GM18526 (cell line): ENCODE measurements around the gene CDH13.

Experiments used
- POLR2A ChIP-seq: IDR thresholded peaks from 3 replicates; pipeline ENCODE4 v1.6.1; 2011; ENCODE audit not compliant: insufficient read length; ENCODE audit errors: extremely low read depth

Gene CDH13

DNA sequence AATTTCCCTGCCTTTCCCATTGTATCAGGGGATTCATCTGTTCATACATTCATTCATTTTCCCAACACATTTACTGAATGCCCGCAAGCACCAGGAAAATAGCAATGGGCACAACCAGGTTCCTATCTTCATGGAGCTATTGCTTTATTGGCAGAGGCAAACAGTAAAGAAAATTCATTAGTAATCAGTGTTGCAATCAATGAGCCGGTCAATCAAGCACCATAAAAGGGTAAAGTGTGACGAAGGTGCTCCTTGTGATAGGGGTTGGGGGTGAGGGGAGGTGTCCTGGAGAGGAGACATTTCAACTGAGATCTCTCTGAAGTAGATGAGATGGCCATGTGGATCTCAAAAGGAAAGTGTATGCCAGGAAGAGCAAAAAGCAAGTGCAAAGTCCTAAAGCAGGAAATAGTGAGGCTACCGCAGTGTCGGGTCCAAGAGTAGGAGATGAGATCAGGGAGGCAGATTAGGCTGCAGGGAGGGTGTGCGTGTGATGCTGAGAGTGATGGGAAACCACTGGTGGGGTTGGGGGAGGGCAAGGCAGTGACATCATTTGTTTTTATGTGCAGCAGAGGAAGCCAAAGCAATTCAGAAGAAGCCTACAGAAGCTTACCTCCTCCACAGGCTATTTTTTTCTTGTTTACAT is 28.4 kb downstream of the CDH13 start:
- TF ChIP-seq POLR2A = no peak

DNA sequence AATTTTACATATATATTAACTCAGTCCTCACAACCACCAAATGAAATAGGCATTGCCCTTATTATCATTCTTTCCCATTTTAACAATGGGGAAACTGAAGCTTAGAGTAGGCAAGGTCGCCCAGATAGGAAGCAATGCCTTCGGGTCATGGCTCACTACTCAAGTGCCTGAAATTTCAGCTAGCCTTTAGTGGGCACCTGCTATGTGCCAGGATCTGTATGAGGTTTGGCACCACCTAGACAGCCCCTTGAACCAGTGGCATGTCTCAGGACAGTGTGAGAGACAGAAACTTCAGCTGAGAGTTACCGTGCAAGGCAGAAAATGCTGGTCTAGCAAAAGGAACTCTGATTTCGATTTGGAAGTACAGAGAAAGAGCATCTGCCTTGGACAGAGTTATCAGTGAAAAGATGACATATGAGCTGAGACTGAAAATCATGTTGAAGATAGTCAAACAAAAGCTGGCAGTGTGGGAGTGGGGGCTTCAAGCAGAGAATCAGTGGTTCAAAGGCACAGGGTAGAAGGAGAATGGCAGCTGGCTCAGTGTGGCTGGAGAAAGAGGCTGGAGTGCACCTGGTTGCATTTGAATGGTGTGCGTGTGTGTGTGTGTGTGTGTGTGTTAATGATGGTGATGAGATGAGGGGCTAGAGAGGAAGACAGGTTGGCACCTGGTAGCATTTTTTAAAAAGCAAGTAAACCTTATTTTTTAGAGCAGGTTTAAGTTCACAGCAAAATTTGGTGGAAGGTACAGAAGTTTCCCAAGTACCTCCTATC is 29.1 kb downstream of the CDH13 start:
- TF ChIP-seq POLR2A = no peak

DNA sequence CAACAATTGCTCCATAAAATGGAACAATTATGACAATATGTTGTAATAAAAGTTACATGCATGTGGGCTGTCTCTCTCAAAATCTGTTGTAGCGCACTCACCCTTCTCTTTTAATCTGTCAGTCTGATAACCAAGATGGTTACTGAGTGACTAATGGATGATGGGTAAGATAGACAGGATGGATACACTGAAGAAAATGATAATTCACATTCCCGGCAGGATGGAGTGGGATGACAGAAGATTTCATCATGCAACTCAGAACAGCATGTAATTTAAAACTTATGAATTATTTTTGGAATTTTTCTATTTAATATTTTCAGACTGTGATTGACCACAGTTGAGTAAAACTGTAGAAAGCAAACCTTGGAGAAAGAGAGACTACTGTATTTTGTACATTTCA is 30.5 kb downstream of the CDH13 start:
- TF ChIP-seq POLR2A = no peak

DNA sequence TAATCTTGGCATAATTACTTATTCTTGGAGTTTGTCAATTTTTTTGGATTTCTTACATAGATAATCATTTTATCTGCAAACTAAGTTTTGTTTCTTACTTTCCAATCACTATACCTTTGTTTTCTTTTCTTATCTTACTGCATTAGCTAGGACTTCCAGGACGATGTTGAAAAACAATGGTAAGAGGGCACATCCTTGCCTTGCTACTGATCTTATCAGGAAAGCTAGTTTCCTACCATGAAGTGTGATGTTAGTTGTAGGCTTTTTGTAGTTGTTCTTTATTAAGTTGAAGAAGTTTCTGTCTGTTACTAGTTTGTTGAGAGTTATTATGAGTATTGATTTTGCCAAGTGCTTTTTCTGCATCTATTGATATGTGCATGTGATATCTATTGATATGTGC is 31.0 kb downstream of the CDH13 start:
- TF ChIP-seq POLR2A = no peak

DNA sequence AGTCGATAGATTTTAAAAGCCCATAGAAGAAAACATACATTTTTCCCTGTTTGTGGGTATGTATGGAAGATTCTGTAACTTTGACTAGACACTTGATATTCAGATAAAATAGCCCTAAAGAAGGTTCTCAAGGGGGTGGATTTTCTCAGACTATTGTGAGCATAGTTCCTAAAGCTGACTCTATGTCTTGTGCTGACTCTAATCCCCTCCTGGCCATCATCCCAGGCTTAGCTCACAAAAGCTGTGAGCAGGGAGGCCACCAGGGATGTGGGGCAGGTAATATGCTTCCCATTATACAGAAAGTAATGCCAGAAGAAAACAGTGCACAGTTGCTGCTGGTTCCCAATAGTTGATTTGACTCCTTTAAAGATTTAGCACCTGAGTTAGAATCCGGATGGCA is 32.0 kb downstream of the CDH13 start:
- TF ChIP-seq POLR2A = no peak

DNA sequence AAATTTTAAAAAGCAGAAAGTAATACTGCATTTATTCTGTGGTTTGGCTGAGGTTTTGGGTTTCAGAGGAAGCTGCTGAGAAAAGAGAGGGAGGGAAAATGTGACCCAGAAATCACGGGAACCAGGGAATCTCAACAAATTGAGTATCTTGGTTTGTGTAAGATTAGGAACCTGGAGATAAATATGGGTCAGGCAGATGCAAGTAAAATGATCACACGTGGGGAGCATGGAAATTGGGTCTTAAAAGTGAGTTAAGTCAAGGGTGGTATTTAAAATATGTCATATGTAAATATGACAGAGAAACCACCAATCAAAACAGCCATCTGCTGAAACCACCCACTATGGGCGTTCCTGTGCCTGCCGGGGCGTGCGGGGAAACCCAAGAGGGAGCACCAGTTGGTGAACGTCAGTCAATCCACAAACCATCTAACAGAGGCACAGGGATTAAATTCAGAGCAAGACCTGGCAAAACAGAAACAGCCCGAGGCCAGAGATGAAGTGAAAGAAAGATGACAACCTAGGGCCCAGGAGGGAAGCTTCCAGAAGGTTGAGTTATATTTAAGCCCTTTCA is 33.4 kb downstream of the CDH13 start:
- no peak for TF ChIP-seq POLR2A

DNA sequence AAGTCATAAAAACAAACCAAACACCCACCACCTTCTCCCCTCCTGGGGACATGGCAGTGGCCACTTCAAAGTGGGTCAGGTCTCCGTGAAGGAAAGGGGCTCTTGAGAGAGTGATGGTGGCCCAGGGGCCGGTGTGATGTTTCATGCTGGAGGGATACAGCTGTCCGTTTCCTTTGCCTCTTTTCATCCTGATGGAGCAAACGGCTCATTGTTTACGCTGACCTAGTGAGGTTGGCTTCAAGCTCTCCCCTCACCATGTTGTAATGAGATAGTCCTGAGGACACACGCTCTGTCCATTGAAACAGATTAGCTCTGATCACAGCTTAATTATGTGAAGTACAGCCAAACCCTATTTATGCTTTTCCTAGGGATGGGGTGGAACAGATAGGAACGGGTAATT is 34.2 kb downstream of the CDH13 start:
- no peak for TF ChIP-seq POLR2A

DNA sequence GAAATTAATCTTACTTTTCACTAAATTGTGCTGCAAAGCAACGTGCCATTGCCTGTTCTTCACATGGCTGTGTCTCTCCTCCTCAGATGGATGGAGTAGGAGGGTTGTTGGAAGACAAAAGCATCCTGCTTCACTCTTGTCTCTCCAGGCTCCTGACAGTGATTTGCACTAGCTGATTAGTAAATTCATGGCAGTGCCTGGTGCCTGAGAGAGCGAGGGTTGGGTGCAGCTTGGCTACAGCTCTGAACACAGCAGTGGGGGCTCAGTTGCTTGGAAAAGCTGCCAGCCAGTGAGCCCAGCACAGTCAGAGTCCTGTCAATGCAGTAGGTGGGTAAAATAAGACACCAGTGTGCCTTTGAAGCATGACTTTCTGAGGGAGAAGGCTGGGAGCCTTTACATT is 37.4 kb downstream of the CDH13 start:
- TF ChIP-seq POLR2A = no peak

DNA sequence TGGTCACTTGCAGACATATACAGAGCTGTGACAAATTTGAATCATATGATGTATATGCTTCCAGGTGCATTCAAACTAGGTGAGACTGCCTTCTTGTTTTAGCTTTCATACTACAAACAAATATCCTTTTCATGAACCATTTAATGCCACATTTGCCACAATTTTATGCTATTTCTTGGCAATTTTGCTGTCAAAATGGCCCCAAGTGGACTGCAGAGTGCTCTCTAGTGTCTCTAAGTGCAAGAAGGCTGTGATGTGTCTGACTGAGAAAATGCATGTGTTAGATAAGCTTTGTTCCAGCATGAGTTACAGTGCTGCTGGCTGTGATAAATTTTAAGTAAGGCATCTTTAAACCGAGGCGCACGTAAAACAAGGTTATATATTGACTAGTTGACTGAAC is 38.3 kb downstream of the CDH13 start:
- TF ChIP-seq POLR2A = no peak

DNA sequence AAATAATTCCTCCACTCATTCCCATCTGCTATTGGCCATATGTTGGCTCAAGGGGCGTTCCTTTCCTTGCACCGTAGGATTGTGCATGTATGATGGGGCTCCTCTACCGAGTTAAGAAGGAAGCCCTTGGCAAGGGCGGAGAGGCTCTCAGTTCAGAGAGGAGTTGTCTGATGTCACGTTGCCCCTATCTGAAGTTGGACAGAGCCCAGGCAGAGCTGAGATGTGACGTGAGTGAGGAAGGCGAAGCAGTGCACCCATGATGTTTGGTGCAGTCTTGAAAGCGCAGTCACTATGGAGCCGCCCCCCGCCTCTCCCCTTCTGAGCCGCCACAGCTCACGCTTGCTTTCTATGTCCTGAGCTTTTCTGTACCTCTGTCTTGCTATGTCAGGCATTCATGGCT is 40.7 kb downstream of the CDH13 start:
- TF ChIP-seq POLR2A = no peak

DNA sequence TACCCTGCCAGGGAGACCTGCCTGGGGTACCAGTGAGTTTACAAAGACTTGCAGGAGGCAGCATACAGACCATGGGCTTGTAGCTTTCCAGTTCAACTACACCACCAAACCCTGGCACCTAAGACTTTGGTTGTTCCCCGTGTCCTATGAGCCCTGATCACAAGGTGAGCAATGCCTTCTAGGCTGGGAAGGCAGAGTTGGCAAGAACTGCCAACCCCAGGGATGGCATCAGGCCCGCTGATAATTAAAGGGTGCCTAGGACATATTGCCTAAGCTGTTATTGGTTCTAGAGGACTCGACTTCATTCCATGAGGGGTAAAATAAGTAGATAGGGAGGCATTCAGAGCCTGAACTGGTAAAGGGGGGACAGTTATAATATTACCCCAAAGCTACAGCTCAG is 41.3 kb downstream of the CDH13 start:
- no peak for TF ChIP-seq POLR2A

DNA sequence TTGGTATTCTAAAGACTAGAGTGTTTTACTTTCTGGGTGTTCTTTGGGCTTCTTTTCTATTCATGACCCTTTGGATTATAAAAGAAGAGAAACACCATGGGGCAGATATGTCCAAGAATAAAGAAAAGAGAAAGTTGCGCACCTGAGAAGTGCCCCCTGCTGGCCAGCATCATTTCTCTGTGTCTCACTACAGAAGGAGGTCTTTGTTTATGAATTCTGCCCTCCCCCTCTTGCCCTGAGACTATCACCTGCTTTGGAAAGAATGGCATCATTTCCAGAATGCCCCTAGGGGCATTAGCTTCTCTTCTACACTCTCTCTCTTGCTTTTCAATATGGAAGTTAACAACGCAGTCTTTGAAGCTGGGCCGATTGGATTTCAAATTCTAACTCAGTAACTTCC is 45.0 kb downstream of the CDH13 start:
- TF ChIP-seq POLR2A = no peak

DNA sequence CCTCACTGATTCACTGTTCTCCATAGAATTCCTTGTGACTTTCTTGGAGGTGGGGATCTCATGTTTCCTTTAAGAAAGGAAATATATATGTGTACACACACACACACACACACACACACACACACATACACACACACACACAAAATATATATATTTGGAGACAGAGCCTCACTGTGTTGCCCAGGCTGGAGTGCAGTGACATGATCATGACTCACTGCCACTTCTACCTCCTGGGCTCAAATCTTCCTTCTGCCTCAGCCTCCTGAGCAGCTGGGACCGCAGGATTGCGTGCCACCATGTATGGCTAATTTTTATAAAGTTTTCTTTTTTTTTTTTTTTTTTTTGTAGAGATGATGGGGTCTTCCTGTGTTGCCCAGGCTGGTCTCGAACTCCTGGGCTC is 45.9 kb downstream of the CDH13 start:
- TF ChIP-seq POLR2A = no peak

DNA sequence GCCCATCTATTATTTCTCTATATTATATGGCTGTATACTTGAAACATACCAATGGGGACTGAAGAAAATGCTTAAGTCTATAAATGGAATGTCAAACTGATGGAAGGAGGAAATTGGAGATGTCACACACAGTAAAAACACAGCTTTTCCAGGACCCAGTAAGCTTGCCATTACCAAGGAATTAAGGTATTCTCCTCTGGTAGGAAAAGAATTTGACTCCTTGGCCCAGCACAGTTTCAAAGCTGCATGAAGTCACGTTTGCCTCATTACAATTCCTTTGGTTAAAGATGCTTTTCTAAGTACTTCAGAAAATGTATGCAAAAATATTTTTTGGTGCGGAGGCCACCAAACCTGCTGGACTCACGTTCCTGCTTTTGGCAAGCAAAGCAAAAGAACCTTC is 48.5 kb downstream of the CDH13 start:
- no peak for TF ChIP-seq POLR2A

DNA sequence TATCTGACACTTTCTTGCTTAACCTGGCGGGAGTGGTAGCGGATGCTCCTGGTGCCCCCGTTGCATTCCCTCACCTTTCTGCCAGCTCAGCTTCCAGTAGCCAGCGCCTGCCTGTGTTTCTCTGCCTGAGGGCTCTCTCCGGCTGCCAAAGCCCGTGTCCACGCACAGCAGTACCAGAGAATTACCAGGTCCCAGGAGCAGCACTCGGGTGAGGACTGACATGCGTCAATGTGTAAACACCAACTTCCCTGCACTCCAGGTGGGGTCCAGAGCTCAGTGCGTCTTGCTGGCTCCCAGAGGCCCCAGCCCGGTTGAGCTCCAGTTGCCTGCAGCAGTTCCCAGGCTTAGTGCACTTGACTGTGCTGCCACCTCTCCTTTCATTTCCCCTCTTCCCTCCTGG is 54.8 kb downstream of the CDH13 start:
- TF ChIP-seq POLR2A = no peak

DNA sequence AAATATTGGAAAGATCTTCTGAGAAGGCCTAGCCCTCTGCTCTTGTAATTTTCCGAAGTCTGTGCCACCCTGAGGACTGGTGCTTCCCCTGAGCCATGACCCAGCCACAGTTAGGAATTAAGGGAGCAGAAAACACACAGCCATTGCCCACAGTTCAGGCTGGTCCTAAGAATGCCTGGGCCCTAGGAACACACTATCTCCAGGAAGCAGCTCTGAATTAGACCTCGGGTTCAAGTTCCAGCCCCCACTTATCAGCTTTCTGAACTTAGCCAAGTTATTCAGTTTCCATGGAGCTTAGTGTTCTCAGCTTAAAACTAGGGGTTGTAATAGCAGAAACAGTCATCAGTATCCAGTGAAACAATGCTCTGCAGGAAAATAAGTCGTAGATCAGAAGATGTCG is 56.0 kb downstream of the CDH13 start:
- no peak for TF ChIP-seq POLR2A

DNA sequence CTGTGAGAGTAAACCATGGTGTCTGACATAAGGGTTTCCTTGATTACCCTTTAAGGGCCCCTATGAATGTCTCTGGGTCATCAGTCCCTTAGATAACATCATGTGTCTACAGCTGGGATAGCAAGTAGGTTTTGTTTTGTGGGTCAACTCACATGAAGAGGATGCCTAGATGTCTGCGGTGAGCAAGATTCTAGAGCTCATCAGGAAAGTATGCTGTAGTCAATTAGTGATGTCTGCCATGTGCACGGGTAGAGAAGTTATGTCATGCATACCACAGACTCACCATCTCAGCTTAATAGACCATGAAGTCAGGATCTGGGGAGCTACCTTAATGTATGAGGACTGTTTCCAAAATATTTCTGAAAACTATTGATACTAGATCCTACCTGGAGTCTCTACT is 57.5 kb downstream of the CDH13 start:
- no peak for TF ChIP-seq POLR2A

DNA sequence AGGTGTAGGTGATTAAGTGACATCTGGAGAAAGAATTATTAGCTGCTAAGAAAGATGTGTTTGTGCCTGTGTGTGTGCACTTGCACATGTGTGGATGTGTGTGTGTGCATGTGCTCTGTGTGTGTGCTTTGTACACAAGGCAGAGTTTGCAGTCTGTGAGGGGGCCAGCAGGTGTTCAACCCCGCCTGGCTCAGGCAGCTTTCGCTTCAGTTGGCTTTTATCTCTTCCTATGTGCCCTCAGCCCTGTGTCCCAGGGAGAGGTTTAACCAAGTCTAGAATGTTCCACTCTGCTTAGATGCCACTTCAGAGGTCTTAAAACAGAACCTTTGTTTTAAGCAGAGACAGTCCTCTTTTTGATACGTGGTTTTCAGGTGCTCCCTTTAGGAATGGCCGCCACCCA is 58.8 kb downstream of the CDH13 start:
- no peak for TF ChIP-seq POLR2A
